ENCODE data around the gene LPCAT1. TPM values are rescaled to one million over a fixed set of nuclear protein-coding genes. Genes with fewer than 3 reads are reported as not detected.

The LPCAT1 gene
- total and polyA plus RNA-seq, 2 experiments from 2014 or later = 44.1 to 56.0 TPM

DNA sequence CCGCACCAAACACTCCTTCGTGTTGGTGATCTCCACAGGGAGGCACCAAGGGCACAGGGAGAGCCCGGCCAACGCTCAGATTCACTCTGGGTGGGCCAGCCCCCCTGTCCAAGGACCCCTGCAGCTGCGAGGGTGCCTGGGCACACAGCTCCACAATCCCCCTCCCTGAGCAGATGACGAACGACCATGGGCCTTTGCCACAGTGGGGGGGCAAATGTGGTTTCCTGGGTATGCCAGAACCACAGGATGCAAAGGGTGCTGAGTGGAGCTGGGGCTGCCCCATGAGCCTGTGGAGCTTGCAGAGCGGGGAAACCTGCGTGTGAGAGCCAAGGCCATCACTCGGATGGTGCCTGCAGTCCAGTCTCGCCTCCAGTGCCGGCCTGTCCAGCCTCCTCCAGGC, 31.0 kb downstream of the LPCAT1 start:
- Histone ChIP-seq H3K9me2 (replicated peaks; ENCODE audit: insufficient read depth) (no peaks in the 10 kb centered on the region), H3K4me3 (no peak overlapping the region), H3K9me3 (ENCODE audit: low read depth) (no peaks in the 10 kb centered on the region), H3K27ac (no peak overlapping the region), H3K4me2 (no peak overlapping the region), H2AFZ (no peak overlapping the region), H3K36me3 (replicated peaks; ENCODE audit: insufficient read depth, low read depth) (no peaks in the 10 kb centered on the region), H3K4me1 (ENCODE audit: insufficient read depth) (no peaks in the 10 kb centered on the region), H4K20me1 (ENCODE audit: insufficient read depth, poor library complexity, severe bottlenecking) (peaks cover 4% of the 10 kb centered on the region), H3K79me2 (no peaks in the 10 kb centered on the region), H3K27me3 (no peaks in the 10 kb centered on the region)
- TF ChIP-seq, protein P1, sequence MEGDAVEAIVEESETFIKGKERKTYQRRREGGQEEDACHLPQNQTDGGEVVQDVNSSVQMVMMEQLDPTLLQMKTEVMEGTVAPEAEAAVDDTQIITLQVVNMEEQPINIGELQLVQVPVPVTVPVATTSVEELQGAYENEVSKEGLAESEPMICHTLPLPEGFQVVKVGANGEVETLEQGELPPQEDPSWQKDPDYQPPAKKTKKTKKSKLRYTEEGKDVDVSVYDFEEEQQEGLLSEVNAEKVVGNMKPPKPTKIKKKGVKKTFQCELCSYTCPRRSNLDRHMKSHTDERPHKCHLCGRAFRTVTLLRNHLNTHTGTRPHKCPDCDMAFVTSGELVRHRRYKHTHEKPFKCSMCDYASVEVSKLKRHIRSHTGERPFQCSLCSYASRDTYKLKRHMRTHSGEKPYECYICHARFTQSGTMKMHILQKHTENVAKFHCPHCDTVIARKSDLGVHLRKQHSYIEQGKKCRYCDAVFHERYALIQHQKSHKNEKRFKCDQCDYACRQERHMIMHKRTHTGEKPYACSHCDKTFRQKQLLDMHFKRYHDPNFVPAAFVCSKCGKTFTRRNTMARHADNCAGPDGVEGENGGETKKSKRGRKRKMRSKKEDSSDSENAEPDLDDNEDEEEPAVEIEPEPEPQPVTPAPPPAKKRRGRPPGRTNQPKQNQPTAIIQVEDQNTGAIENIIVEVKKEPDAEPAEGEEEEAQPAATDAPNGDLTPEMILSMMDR (IDR thresholded peaks at IDR 0.05; ENCODE audit: poor library complexity) = no peak
- TF ChIP-seq EZH2 (IDR thresholded peaks at IDR 0.05; ENCODE audit: borderline replicate concordance) = no peak
- no peak for TF ChIP-seq EZH2phosphoT487 (IDR thresholded peaks at IDR 0.05; ENCODE audit: low read depth, severe bottlenecking, unreplicated experiment)
- 90% methylated on average over 12 of the region's 12 CpGs for WGBS (ENCODE audit: low lambda C conversion rate, missing lambda C conversion rate)
- DNase-seq (ENCODE audit: low spot score) = no peak

DNA sequence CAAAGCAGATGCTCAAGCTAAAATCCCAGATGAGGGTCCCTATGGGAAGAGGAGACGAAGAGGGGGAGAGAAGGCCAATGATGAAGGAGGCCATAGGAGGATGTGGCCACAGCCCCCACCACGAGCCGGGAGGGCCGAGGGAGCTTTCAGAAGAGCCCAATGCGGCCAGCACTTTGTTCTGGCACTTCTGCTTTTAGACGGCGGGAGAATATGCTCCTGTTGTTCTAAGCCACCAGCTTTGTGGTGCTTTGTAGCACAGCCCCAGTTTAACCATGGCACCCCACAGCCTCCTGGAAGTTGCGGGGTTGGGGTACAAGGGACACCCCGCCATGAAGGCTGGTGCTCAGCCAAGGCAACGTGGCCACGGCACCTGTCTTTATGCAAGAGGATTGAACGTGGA, 33.4 kb downstream of the LPCAT1 start:
- no peak overlapping the region for H3K27ac ChIP-seq
- no peak overlapping the region for H3K4me2 ChIP-seq
- H3K4me1 ChIP-seq (ENCODE audit: insufficient read depth) = no peaks in the 10 kb centered on the region
- no peaks in the 10 kb centered on the region for H3K27me3 ChIP-seq
- H3K79me2 ChIP-seq = no peaks in the 10 kb centered on the region
- no peaks in the 10 kb centered on the region for H4K20me1 ChIP-seq (ENCODE audit: insufficient read depth, poor library complexity, severe bottlenecking)
- H3K36me3 ChIP-seq (replicated peaks; ENCODE audit: insufficient read depth, low read depth) = no peaks in the 10 kb centered on the region
- no peaks in the 10 kb centered on the region for H3K9me3 ChIP-seq (ENCODE audit: low read depth)
- H2AFZ ChIP-seq = no peak overlapping the region
- WGBS (ENCODE audit: low lambda C conversion rate, missing lambda C conversion rate) = 98% methylated on average over 12 of the region's 12 CpGs
- TF ChIP-seq, protein P1 (IDR thresholded peaks at IDR 0.05; ENCODE audit: poor library complexity) = no peak
- TF ChIP-seq EZH2 (IDR thresholded peaks at IDR 0.05; ENCODE audit: borderline replicate concordance) (no peak), EZH2phosphoT487 (IDR thresholded peaks at IDR 0.05; ENCODE audit: low read depth, severe bottlenecking, unreplicated experiment) (no peak)
- H3K9me2 ChIP-seq (replicated peaks; ENCODE audit: insufficient read depth) = no peaks in the 10 kb centered on the region
- no peak for DNase-seq (ENCODE audit: low spot score)
- no peak overlapping the region for H3K4me3 ChIP-seq

DNA sequence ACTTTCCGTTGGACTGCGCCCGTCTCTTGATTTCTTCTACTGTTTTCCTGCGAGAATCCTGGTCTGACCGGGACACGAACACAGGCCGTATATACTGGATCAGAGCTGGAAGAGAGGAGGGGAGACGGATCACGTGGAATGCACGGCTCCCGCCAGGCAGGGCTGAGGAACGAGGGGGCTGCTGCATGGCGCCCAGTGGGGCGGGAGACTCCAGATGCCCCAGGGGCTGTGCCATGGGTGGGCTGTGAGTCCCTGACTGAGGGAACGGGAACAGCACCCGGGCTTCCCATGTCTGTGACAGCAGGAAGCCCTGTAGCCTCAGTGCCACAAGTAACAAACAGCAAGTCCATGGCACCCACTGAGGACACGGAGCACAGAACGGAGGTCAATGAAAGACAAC, 34.0 kb downstream of the LPCAT1 start:
- Histone ChIP-seq H3K4me3 (no peak overlapping the region), H3K4me2 (no peak overlapping the region), H3K4me1 (ENCODE audit: insufficient read depth) (no peaks in the 10 kb centered on the region), H3K27me3 (no peaks in the 10 kb centered on the region), H3K79me2 (no peaks in the 10 kb centered on the region), H4K20me1 (ENCODE audit: insufficient read depth, poor library complexity, severe bottlenecking) (no peaks in the 10 kb centered on the region), H2AFZ (no peak overlapping the region), H3K27ac (no peak overlapping the region), H3K36me3 (replicated peaks; ENCODE audit: insufficient read depth, low read depth) (no peaks in the 10 kb centered on the region), H3K9me3 (ENCODE audit: low read depth) (no peaks in the 10 kb centered on the region), H3K9me2 (replicated peaks; ENCODE audit: insufficient read depth) (no peaks in the 10 kb centered on the region)
- 98% methylated on average over 18 of the region's 18 CpGs for WGBS (ENCODE audit: low lambda C conversion rate, missing lambda C conversion rate)
- TF ChIP-seq, protein P1 (IDR thresholded peaks at IDR 0.05; ENCODE audit: poor library complexity) = no peak
- TF ChIP-seq EZH2 (IDR thresholded peaks at IDR 0.05; ENCODE audit: borderline replicate concordance) (no peak), EZH2phosphoT487 (IDR thresholded peaks at IDR 0.05; ENCODE audit: low read depth, severe bottlenecking, unreplicated experiment) (no peak)
- DNase-seq (ENCODE audit: low spot score) = no peak
